ENCODE data around the gene STXBP3. TPM values are rescaled to one million over a fixed set of nuclear protein-coding genes. Genes with fewer than 3 reads are reported as not detected.

STXBP3 gene
- total and polyA plus RNA-seq, 4 donors, result 10.9 to 33.0 (median 23.2) TPM

DNA sequence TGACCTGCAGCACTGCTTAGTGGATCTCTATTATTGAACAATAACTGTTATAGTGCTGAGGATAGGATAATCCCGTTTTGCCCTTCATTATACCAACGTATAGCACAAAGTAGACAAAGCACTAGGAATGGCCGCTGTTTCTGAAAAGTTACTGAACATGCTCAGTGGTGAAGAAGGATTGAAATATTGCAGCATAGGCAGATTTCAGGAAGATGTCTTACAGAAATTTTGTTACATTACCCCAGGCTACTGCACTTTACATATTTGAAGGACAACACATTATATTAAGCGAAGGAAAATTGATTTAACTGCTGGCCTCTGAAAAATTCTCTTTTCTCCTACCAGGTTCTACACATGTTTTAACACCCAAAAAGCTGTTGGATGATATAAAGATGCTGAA, 62.0 kb downstream of the STXBP3 start:
- Histone ChIP-seq H3K9me3 (ENCODE audit: control insufficient read depth in 4 of 4, low read length in 3 of 4) (no peaks in the 10 kb centered on the region), H3K27ac (ENCODE audit: low read depth in 1 of 2, low read length in 2 of 2) (no peak overlapping the region), H3K4me3 (ENCODE audit: low read depth in 1 of 3, low read length in 3 of 3) (no peak overlapping the region), H3K27me3 (ENCODE audit: control insufficient read depth in 4 of 4, insufficient read depth in 4 of 4, low read length in 3 of 4) (no peaks in the 10 kb centered on the region), H3K4me1 (ENCODE audit: control insufficient read depth in 4 of 4, insufficient read depth in 4 of 4, low read length in 3 of 4) (no peaks in the 10 kb centered on the region), H3K36me3 (ENCODE audit: control insufficient read depth in 4 of 4, insufficient read depth in 3 of 4, low read depth in 1 of 4, low read length in 3 of 4) (peaks cover 0 to 15% (median 10%) of the 10 kb centered on the region in 4 donors), H3K9ac (ENCODE audit: low read depth in 1 of 2, low read length in 2 of 2) (no peak overlapping the region)
- 96% methylated on average over 4 of the region's 4 CpGs for WGBS
- no peak for DNase-seq (ENCODE audit: low spot score)
- TF ChIP-seq, protein P1, sequence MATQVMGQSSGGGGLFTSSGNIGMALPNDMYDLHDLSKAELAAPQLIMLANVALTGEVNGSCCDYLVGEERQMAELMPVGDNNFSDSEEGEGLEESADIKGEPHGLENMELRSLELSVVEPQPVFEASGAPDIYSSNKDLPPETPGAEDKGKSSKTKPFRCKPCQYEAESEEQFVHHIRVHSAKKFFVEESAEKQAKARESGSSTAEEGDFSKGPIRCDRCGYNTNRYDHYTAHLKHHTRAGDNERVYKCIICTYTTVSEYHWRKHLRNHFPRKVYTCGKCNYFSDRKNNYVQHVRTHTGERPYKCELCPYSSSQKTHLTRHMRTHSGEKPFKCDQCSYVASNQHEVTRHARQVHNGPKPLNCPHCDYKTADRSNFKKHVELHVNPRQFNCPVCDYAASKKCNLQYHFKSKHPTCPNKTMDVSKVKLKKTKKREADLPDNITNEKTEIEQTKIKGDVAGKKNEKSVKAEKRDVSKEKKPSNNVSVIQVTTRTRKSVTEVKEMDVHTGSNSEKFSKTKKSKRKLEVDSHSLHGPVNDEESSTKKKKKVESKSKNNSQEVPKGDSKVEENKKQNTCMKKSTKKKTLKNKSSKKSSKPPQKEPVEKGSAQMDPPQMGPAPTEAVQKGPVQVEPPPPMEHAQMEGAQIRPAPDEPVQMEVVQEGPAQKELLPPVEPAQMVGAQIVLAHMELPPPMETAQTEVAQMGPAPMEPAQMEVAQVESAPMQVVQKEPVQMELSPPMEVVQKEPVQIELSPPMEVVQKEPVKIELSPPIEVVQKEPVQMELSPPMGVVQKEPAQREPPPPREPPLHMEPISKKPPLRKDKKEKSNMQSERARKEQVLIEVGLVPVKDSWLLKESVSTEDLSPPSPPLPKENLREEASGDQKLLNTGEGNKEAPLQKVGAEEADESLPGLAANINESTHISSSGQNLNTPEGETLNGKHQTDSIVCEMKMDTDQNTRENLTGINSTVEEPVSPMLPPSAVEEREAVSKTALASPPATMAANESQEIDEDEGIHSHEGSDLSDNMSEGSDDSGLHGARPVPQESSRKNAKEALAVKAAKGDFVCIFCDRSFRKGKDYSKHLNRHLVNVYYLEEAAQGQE (IDR thresholded peaks at IDR 0.05), result no peak

DNA sequence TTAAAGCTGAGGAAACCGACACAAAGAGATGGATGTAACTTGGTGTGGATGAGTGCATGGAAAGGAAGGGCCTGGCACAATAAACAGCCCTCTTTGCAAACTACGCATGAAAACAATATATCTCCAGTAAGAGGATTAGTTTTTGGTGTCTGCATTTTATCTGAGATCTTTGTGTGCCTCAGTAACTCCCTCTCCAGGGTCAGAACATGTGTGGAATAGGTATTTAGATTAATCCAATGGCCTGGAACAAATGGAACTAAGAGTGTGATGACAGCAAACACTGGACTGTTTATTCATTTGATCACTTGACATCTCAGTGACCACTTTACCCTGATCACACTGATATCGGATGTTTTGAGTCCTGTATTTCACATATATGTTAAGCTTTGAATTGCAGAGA, 65.1 kb downstream of the STXBP3 start:
- H3K4me1 ChIP-seq (ENCODE audit: control insufficient read depth in 4 of 4, insufficient read depth in 4 of 4, low read length in 3 of 4), result no peaks in the 10 kb centered on the region
- peaks cover 0 to 9% (median 7%) of the 10 kb centered on the region in 4 donors for H3K36me3 ChIP-seq (ENCODE audit: control insufficient read depth in 4 of 4, insufficient read depth in 3 of 4, low read depth in 1 of 4, low read length in 3 of 4)
- H3K27me3 ChIP-seq (ENCODE audit: control insufficient read depth in 4 of 4, insufficient read depth in 4 of 4, low read length in 3 of 4), result no peaks in the 10 kb centered on the region
- 97% methylated on average over 3 of the region's 3 CpGs for WGBS
- DNase-seq (ENCODE audit: low spot score), result no peak
- no peak overlapping the region for H3K27ac ChIP-seq (ENCODE audit: low read depth in 1 of 2, low read length in 2 of 2)
- no peaks in the 10 kb centered on the region for H3K9me3 ChIP-seq (ENCODE audit: control insufficient read depth in 4 of 4, low read length in 3 of 4)
- TF ChIP-seq YY1 (IDR thresholded peaks at IDR 0.05) (no peak), SP1 (IDR thresholded peaks at IDR 0.05) (no peak), RAD21 (IDR thresholded peaks at IDR 0.05) (no peak), HNF4G (IDR thresholded peaks at IDR 0.05) (no peak), JUND (IDR thresholded peaks at IDR 0.05) (no peak), FOXA2 (IDR thresholded peaks at IDR 0.05) (no peak), GABPA (IDR thresholded peaks at IDR 0.05 in 1 of 2, conservative IDR thresholded peaks at IDR 0.05 in 1 of 2) (no peak)
- no peak overlapping the region for H3K9ac ChIP-seq (ENCODE audit: low read depth in 1 of 2, low read length in 2 of 2)
- no peak overlapping the region for H3K4me3 ChIP-seq (ENCODE audit: low read depth in 1 of 3, low read length in 3 of 3)

DNA sequence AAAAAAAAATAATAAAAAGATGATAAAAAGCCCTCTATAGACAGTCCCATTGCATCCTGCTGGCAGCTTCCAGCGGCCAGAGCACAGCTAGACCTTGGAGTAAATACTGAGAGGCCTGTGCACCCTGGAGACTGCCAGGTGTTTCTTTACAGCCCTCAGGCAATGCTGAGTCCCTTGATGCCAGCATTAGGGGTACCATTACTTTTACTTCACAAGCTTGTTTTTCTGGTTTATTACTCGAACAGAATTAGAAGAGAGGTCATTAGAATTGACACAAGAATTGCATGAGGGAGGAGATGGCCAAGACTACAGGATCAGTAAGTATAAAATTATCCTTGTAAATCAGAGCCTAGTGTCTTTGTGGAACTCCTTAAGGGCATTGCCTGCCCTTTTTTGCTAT, 66.9 kb downstream of the STXBP3 start:
- TF ChIP-seq YY1 (IDR thresholded peaks at IDR 0.05), result no peak
- no peak for TF ChIP-seq EGR1 (IDR thresholded peaks at IDR 0.05; ENCODE audit: low read depth in 2 of 2)
- TF ChIP-seq, protein P2, sequence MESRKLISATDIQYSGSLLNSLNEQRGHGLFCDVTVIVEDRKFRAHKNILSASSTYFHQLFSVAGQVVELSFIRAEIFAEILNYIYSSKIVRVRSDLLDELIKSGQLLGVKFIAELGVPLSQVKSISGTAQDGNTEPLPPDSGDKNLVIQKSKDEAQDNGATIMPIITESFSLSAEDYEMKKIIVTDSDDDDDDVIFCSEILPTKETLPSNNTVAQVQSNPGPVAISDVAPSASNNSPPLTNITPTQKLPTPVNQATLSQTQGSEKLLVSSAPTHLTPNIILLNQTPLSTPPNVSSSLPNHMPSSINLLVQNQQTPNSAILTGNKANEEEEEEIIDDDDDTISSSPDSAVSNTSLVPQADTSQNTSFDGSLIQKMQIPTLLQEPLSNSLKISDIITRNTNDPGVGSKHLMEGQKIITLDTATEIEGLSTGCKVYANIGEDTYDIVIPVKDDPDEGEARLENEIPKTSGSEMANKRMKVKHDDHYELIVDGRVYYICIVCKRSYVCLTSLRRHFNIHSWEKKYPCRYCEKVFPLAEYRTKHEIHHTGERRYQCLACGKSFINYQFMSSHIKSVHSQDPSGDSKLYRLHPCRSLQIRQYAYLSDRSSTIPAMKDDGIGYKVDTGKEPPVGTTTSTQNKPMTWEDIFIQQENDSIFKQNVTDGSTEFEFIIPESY (IDR thresholded peaks at IDR 0.05), result no peak
- no peak for TF ChIP-seq RAD21 (IDR thresholded peaks at IDR 0.05)
- no peak for TF ChIP-seq NR2F2 (IDR thresholded peaks at IDR 0.05)
- no peak for TF ChIP-seq RXRA (IDR thresholded peaks at IDR 0.05)
- TF ChIP-seq JUND (IDR thresholded peaks at IDR 0.05), result no peak
- Histone ChIP-seq H3K9me3 (ENCODE audit: control insufficient read depth in 4 of 4, low read length in 3 of 4) (no peaks in the 10 kb centered on the region), H3K27ac (ENCODE audit: low read depth in 1 of 2, low read length in 2 of 2) (no peak overlapping the region), H3K36me3 (ENCODE audit: control insufficient read depth in 4 of 4, insufficient read depth in 3 of 4, low read depth in 1 of 4, low read length in 3 of 4) (peaks cover 0 to 9% (median 6%) of the 10 kb centered on the region in 4 donors), H3K4me3 (ENCODE audit: low read depth in 1 of 3, low read length in 3 of 3) (no peak overlapping the region), H3K27me3 (ENCODE audit: control insufficient read depth in 4 of 4, insufficient read depth in 4 of 4, low read length in 3 of 4) (no peaks in the 10 kb centered on the region), H3K4me1 (ENCODE audit: control insufficient read depth in 4 of 4, insufficient read depth in 4 of 4, low read length in 3 of 4) (no peaks in the 10 kb centered on the region), H3K9ac (ENCODE audit: low read depth in 1 of 2, low read length in 2 of 2) (no peak overlapping the region)
- no peak for DNase-seq (ENCODE audit: low spot score)
- 89% methylated on average over 2 of the region's 2 CpGs for WGBS

All from liver (tissue), 9 donors.